Smooth muscle cell of bladder (primary cell): ENCODE results near the gene PSMD2. TPM values are rescaled to one million over a fixed set of nuclear protein-coding genes. Genes with fewer than 3 reads are reported as not detected.

ENCODE experiments used
- total RNA-seq: library from RNA; depleted of rRNA; stranded (reverse); fragments of >200 nt; gene quantifications from 2 replicates; pipeline ENCODE4 v1.2.3, GENCODE V29; 2014

The PSMD2 gene
- total RNA-seq: 391 and 419 TPM in 2 replicates

DNA sequence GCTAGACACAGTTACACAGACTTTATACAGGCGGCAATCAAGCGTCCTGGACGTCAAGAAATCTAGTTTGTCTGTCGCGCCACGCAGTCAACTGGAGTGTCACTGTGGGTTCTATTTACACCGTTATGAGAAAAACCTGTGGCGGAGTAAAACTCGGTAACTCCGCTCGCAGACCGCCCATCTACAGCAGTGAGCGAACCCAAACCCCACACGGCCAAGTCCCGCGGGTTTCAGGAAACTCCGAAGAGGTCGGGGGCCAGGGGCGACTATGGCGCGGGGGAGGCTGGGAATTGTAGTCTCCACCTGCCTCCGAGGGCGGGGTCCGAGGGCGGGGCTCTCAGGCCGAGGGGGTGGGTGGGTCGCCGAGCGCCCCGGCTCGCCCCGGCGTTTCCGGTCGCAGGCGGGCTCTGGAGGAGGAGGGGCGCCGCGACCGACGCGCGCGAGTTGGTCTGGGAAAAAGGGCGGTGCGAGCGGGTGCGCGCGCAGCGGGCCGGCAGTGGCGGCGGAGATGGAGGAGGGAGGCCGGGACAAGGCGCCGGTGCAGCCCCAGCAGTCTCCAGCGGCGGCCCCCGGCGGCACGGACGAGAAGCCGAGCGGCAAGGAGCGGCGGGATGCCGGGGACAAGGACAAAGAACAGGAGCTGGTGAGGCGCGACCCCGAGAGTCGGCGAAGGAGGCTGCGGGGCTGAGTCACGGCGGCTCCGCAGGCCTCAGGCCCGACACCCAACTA, at the start of gene PSMD2:
PSMD2 (plus strand) TSS at position 483 of the 729 bp plus-strand sequence; CDS start at position 509, 26 bp downstream.

DNA sequence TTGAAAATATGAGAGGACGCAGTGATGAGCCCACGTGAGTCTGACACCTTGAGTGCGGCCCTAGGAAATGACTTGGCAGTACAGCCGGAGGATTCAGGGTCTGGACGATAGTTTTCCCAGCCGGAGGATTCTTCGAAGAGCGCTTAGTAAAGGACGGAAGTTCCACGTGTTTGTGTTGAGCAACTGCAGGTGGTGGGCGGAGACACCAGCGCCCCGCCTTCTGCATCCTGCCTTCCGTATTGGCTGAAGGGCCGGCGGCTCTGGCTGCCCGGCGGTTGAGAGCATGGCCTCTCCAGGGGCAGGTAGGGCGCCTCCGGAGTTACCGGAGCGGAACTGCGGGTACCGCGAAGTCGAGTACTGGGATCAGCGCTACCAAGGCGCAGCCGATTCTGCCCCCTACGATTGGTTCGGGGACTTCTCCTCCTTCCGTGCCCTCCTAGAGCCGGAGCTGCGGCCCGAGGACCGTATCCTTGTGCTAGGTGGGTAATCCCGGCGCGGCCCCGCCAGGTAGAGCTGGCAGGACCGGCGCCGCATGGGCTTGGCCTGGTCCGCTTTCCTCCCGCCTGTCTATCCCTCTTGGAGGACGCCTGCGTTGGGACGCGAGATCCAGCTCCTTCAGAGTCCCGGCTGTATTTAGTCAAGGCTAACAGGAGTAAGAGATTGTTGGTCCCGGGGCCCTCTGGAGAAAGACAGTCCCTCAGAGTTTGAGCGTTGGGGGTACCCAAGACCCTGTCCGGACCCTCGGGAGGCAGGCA, 49.5 kb upstream of the PSMD2 start, which contains the start of gene EEF1AKMT4:
EEF1AKMT4 (plus strand) TSS at position 261 of the 755 bp plus-strand sequence; CDS start at position 284, 23 bp downstream.

DNA sequence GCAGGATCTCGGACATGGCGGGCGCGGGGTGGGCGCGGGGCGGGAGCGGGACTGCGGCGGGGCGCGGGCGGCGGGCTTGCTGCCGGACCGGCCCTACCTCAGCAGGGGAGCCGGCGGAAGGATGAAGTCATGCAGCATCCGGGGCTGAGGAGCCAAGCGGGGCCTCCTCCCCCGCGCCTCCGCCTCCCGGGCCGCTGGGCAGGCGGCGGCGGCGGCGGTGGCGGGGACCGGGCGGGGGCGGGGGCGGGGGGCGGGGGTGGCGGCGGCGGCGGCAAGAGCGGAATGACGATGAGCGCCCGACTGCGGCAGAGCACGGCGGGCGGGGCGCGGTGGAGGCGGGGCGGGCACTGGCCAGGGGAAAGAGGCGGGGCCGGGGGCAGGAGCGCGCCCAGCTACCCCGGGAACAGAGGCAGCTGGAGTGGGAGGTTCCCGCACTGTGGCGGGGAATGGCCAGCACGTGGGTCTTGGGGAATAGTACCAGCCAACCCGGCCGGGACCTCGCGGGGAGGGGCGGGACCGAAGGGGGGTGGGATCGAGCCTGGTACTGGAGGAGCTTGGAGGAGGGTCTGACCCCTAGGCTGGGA, 37.7 kb upstream of the PSMD2 start, which contains the start of gene CAMK2N2:
CAMK2N2 (minus strand) TSS at position 284 of the 584 bp plus-strand sequence; CDS start at position 16, 268 bp downstream.

DNA sequence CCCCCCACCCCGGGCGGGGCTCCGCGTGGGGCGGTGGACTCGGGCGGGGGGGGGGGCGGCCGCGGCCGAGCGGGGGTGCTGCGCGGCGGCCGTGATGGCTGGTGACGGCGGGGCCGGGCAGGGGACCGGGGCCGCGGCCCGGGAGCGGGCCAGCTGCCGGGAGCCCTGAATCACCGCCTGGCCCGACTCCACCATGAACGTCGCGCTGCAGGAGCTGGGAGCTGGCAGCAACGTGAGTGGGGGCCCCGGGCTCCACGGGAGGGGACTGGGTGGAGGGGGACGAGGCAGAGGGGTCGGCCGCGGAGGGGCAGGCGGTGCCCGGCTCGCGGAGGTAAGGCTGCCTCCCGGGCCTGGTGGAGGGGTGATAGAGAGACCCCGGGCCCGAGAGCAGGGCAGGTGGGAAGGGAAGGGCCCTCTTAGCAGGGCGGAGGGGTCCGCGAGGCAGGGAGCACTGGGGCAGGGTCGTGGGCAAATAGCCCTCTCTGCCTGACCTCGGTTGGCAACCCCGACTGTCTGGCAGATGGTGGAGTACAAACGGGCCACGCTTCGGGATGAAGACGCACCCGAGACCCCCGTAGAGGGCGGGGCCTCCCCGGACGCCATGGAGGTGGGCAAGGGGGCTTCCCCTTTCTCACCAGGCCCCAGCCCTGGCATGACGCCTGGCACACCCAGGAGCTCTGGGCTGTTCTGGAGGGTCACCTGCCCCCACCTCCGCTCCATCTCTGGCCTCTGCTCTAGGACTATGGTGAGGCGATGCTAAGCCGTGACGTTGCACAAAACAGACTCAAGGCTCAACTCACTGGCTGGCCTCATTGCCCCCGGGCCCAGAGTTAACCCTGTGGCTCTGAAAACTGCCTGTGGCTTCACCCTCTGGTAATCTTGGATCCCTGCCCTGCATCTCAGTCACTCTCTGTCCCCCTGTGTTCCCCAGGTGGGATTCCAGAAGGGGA, 22.8 kb upstream of the PSMD2 start, which contains the start of gene ECE2:
ECE2 (plus strand) TSS at position 62 of the 950 bp plus-strand sequence; CDS start at position 194, 132 bp downstream.

DNA sequence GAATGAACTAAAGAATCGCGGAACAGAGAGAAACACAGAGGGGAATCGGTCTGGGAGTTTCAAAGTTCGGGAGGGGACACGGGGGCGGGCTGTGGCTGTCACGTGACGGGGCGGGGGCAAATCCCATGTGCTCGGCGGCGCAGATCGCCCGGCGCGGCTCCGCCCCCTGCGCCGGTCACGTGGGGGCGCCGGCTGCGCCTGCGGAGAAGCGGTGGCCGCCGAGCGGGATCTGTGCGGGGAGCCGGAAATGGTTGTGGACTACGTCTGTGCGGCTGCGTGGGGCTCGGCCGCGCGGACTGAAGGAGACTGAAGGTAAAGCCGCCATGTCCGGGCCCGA, 15.3 kb downstream of the PSMD2 start, which contains the start of gene EIF4G1:
EIF4G1 (plus strand) TSS at position 244 of the 337 bp plus-strand sequence. CDS start 1,191 bp downstream, outside the sequence.

DNA sequence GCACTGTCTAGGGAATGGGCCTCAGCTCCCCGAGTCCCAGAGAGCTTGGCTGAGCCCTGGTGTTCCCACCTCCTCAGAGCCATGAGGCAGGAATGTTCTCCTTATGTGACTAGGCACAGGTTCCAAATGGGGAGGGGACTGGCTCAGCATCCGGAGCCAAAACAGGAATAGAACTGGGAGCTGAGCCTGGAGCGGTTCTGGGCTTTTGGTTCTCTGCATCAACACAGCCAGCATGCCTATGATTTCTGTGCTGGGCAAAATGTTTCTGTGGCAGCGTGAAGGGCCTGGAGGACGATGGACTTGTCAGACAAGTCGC, 38.3 kb downstream of the PSMD2 start, which contains the start of gene FAM131A:
FAM131A (plus strand) TSS at position 202 of the 316 bp plus-strand sequence; CDS start at position 233, 31 bp downstream.

Other genes with a start within 250 kb of the PSMD2 start
- not detected in 2 replicates for gene HTR3C, start 246.2 kb upstream of the PSMD2 start, total RNA-seq
- not detected in 2 replicates for gene HTR3E, start 202.2 kb upstream of the PSMD2 start, total RNA-seq
- gene EIF2B5, start 163.9 kb upstream of the PSMD2 start, total RNA-seq: 27.3 and 29.0 TPM in 2 replicates
- 26.2 and 44.7 TPM in 2 replicates for gene DVL3, start 143.9 kb upstream of the PSMD2 start, total RNA-seq
- gene AP2M1, start 124.4 kb upstream of the PSMD2 start, total RNA-seq: 773 and 801 TPM in 2 replicates
- 44.7 and 64.9 TPM in 2 replicates for gene ABCF3, start 113.0 kb upstream of the PSMD2 start, total RNA-seq
- not detected in 2 replicates for gene VWA5B2, start 69.7 kb upstream of the PSMD2 start, total RNA-seq
- 23.5 and 25.0 TPM in 2 replicates for gene ALG3, start 50.3 kb upstream of the PSMD2 start, total RNA-seq
- gene EEF1AKMT4, start 49.6 kb upstream of the PSMD2 start, total RNA-seq: 3.4 and 4.8 TPM in 2 replicates
- gene CAMK2N2, start 37.7 kb upstream of the PSMD2 start, total RNA-seq: 0.09 and 0.14 TPM in 2 replicates
- not detected in 2 replicates for gene ECE2, start 23.2 kb upstream of the PSMD2 start, total RNA-seq
- gene EIF4G1, start 15.4 kb downstream of the PSMD2 start, total RNA-seq: 198 and 261 TPM in 2 replicates
- 10.5 and 18.1 TPM in 2 replicates for gene FAM131A, start 38.4 kb downstream of the PSMD2 start, total RNA-seq
- 3.0 and 3.3 TPM in 2 replicates for gene CLCN2, start 62.4 kb downstream of the PSMD2 start, total RNA-seq
- 63.6 and 81.2 TPM in 2 replicates for gene POLR2H, start 62.5 kb downstream of the PSMD2 start, total RNA-seq
- gene THPO, start 79.0 kb downstream of the PSMD2 start, total RNA-seq: 0.14 and 0.18 TPM in 2 replicates
- 1.4 and 1.9 TPM in 2 replicates for gene CHRD, start 80.8 kb downstream of the PSMD2 start, total RNA-seq